ENCODE measurements around the gene REV3L. TPM values are rescaled to one million over a fixed set of nuclear protein-coding genes. Genes with fewer than 3 reads are reported as not detected.

Gene REV3L
- total and polyA plus RNA-seq, 4 donors = 3.8 to 17.7 (median 11.2) TPM

GRCh38 chr6:111521497-111522270 lies 38.7 kb upstream of the REV3L start:
- H3K4me1 ChIP-seq (ENCODE audit: control insufficient read depth in 4 of 4, insufficient read depth in 4 of 4, low read length in 3 of 4) = no peaks in the 10 kb centered on the region
- no peaks in the 10 kb centered on the region for H3K9me3 ChIP-seq (ENCODE audit: control insufficient read depth in 4 of 4, low read length in 3 of 4)
- TF ChIP-seq TAF1 (conservative IDR thresholded peaks at IDR 0.05) (no peak), JUND (IDR thresholded peaks at IDR 0.05) (no peak), SP1 (IDR thresholded peaks at IDR 0.05) (no peak), FOXA1 (IDR thresholded peaks at IDR 0.05) (no peak), GABPA (IDR thresholded peaks at IDR 0.05 in 1 of 2, conservative IDR thresholded peaks at IDR 0.05 in 1 of 2) (no peak), ZBTB33 (IDR thresholded peaks at IDR 0.05) (no peak), YY1 (IDR thresholded peaks at IDR 0.05) (no peak), EGR1 (IDR thresholded peaks at IDR 0.05; ENCODE audit: low read depth in 2 of 2) (no peak), RXRA (IDR thresholded peaks at IDR 0.05) (no peak), HNF4G (IDR thresholded peaks at IDR 0.05) (no peak), REST (IDR thresholded peaks at IDR 0.05) (no peak), FOXA2 (IDR thresholded peaks at IDR 0.05) (no peak), RAD21 (IDR thresholded peaks at IDR 0.05) (no peak), HNF4A (conservative IDR thresholded peaks at IDR 0.05) (no peak)
- no peaks in the 10 kb centered on the region for H3K36me3 ChIP-seq (ENCODE audit: control insufficient read depth in 4 of 4, insufficient read depth in 3 of 4, low read depth in 1 of 4, low read length in 3 of 4)
- WGBS = 88% methylated on average over 5 of the region's 5 CpGs
- no peak overlapping the region for H3K9ac ChIP-seq (ENCODE audit: low read depth in 1 of 2, low read length in 2 of 2)
- H3K4me3 ChIP-seq (ENCODE audit: low read depth in 1 of 3, low read length in 3 of 3) = no peak overlapping the region
- no peak overlapping the region for H3K27ac ChIP-seq (ENCODE audit: low read depth in 1 of 2, low read length in 2 of 2)
- H3K27me3 ChIP-seq (ENCODE audit: control insufficient read depth in 4 of 4, insufficient read depth in 4 of 4, low read length in 3 of 4) = no peaks in the 10 kb centered on the region
- DNase-seq (ENCODE audit: low spot score) = no peak

- H3K9ac ChIP-seq (ENCODE audit: low read depth in 1 of 2, low read length in 2 of 2) = no peak overlapping the region
- no peak overlapping the region for H3K4me3 ChIP-seq (ENCODE audit: low read depth in 1 of 3, low read length in 3 of 3)
- no peaks in the 10 kb centered on the region for H3K9me3 ChIP-seq (ENCODE audit: control insufficient read depth in 4 of 4, low read length in 3 of 4)
- DNase-seq (ENCODE audit: low spot score) = no peak
- H3K36me3 ChIP-seq (ENCODE audit: control insufficient read depth in 4 of 4, insufficient read depth in 3 of 4, low read depth in 1 of 4, low read length in 3 of 4) = no peaks in the 10 kb centered on the region
- no peak overlapping the region for H3K27ac ChIP-seq (ENCODE audit: low read depth in 1 of 2, low read length in 2 of 2)
- no peaks in the 10 kb centered on the region for H3K27me3 ChIP-seq (ENCODE audit: control insufficient read depth in 4 of 4, insufficient read depth in 4 of 4, low read length in 3 of 4)
- peaks cover 0 to 4% (median under 1%) of the 10 kb centered on the region in 4 donors for H3K4me1 ChIP-seq (ENCODE audit: control insufficient read depth in 4 of 4, insufficient read depth in 4 of 4, low read length in 3 of 4)
- TF ChIP-seq NR2F2 (IDR thresholded peaks at IDR 0.05) (no peak), FOXA1 (IDR thresholded peaks at IDR 0.05) (no peak), ATF3 (IDR thresholded peaks at IDR 0.05) (no peak), HNF4A (conservative IDR thresholded peaks at IDR 0.05) (no peak), CTCF (IDR thresholded peaks at IDR 0.05; ENCODE audit: low read depth, low read length, missing input control) (no peak), HNF4G (IDR thresholded peaks at IDR 0.05) (no peak), RXRA (IDR thresholded peaks at IDR 0.05) (no peak), RAD21 (IDR thresholded peaks at IDR 0.05) (no peak), YY1 (IDR thresholded peaks at IDR 0.05) (no peak), TAF1 (conservative IDR thresholded peaks at IDR 0.05) (no peak)
Observed at GRCh38 chr6:111520524-111520923, 37.5 kb upstream of the REV3L start.
